ENCODE measurements around the gene DNAL1.
A peak's percentile ranks its signal among the peaks of the same experiment; 100 is the strongest.

The DNAL1 gene

GRCh38 chr14:73630009-73630780 is 14.6 kb upstream of the DNAL1 start:
- TF ChIP-seq CTCF (IDR thresholded peaks at IDR 0.05): no peak

- TF ChIP-seq CTCF (IDR thresholded peaks at IDR 0.05): peak; percentile 84
Measured at GRCh38 chr14:73633116-73634010, 11.4 kb upstream of the DNAL1 start.

GRCh38 chr14:73634011-73634833 is 10.6 kb upstream of the DNAL1 start:
- TF ChIP-seq CTCF (IDR thresholded peaks at IDR 0.05): no peak

- TF ChIP-seq CTCF (IDR thresholded peaks at IDR 0.05): no peak
Measured at GRCh38 chr14:73637830-73638229, 7.0 kb upstream of the DNAL1 start.

- TF ChIP-seq CTCF (IDR thresholded peaks at IDR 0.05): no peak
Measured at GRCh38 chr14:73640796-73641365, 3.9 kb upstream of the DNAL1 start.

- no peak for TF ChIP-seq CTCF (IDR thresholded peaks at IDR 0.05)
Measured at GRCh38 chr14:73645248-73645610, 443 bp downstream of the DNAL1 start.

GRCh38 chr14:73651005-73651404 is 6.2 kb downstream of the DNAL1 start:
- no peak for TF ChIP-seq CTCF (IDR thresholded peaks at IDR 0.05)
